DND-41 (cell line): Measurements from ENCODE around the gene LRRC8E.

ENCODE experiments used
- ATAC-seq: fragments of 200-7000 bp; cut with Tn5 transposase; 3 replicates; pipeline ENCODE4 v1.9.1; 2021; ENCODE audit warnings: low read depth; ENCODE audit not compliant: insufficient read depth
- DNase-seq: peaks from one replicate; pipeline ENCODE4 v3.0.0-alpha.2; 2020
- H2AFZ ChIP-seq: 2 replicates; pipeline ENCODE4 v1.6.0; 2012; ENCODE audit warnings: low read depth, low read length
- H3K27ac ChIP-seq: 2 replicates; pipeline ENCODE4 v1.5.1; 2012; ENCODE audit warnings: low read length, inconsistent platforms
- H3K27me3 ChIP-seq: fragments of 200-600 bp; sonication (generic); 2 replicates; pipeline ENCODE4 v1.6.0; 2012; ENCODE audit warnings: low read length, mild to moderate bottlenecking, inconsistent platforms; ENCODE audit not compliant: insufficient read depth, poor library complexity
- H3K36me3 ChIP-seq: 2 replicates; pipeline ENCODE4 v1.5.1; 2012; ENCODE audit warnings: low read length, inconsistent platforms; ENCODE audit not compliant: insufficient read depth
- H3K4me1 ChIP-seq: 2 replicates; pipeline ENCODE4 v1.5.1; 2012; ENCODE audit warnings: mild to moderate bottlenecking, low read length; ENCODE audit not compliant: insufficient read depth
- H3K4me2 ChIP-seq: 2 replicates; pipeline ENCODE4 v1.6.0; 2012; ENCODE audit warnings: mild to moderate bottlenecking, moderate library complexity, low read length, inconsistent platforms; ENCODE audit not compliant: insufficient read depth
- H3K4me3 ChIP-seq, 2 experiments: fragments of 200-600 bp in 1 of 2; shearing (Covaris generic) in 1 of 2; 2 replicates each; pipeline ENCODE4 v1.5.1; 2012 to 2016; ENCODE audit warnings: inconsistent platforms in 2 of 2, low read length in 2 of 2, mild to moderate bottlenecking in 2 of 2, low read depth in 1 of 2, moderate library complexity in 1 of 2
- H3K79me2 ChIP-seq: 2 replicates; pipeline ENCODE4 v1.6.0; 2012; ENCODE audit warnings: low read length, inconsistent platforms; ENCODE audit not compliant: insufficient read depth
- H3K9ac ChIP-seq: 2 replicates; pipeline ENCODE4 v1.6.0; 2012; ENCODE audit warnings: low read depth, mild to moderate bottlenecking, inconsistent platforms, low read length, moderate library complexity
- H3K9me3 ChIP-seq: 2 replicates; pipeline ENCODE4 v1.5.1; 2012; ENCODE audit warnings: low read length, moderate library complexity, mild to moderate bottlenecking, inconsistent platforms; ENCODE audit not compliant: insufficient read depth, severe bottlenecking
- H4K20me1 ChIP-seq: 2 replicates; pipeline ENCODE4 v1.6.0; 2012; ENCODE audit warnings: low read length; ENCODE audit not compliant: insufficient read depth
- EZH2 ChIP-seq: IDR thresholded peaks from 3 replicates; pipeline ENCODE4 v1.6.1; 2012; ENCODE audit warnings: borderline replicate concordance, low read depth, mild to moderate bottlenecking, moderate library complexity, low read length, inconsistent platforms; ENCODE audit not compliant: severe bottlenecking
- TF ChIP-seq, protein P1 (sequence below): IDR thresholded peaks from 2 replicates; pipeline ENCODE4 v1.5.1; 2012; ENCODE audit warnings: borderline replicate concordance, low read length, moderate library complexity, mild to moderate bottlenecking; ENCODE audit not compliant: poor library complexity, severe bottlenecking; ENCODE audit errors: extremely low read depth

The LRRC8E gene

DNA sequence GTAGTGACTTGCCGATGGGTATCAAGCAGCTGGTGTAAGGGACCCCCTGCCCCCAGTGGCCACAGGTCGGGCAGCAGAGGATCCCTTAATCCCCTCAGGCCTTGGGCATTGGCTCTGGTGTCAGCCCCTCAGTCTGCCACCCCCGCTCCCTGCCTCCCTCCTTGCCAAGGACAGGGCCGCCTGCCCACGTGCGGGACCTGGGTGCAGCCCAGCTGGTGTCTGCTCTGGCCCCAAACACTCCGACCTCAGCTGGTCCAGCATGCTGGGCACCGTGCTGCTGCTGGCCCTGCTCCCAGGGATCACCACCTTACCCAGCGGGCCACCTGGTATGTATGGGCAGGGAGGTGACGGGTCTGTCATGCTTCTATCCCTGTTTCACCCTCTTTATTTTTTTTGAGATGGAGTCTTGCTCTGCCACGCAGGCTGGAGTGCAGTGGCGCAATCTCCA lies 26.3 kb downstream of the LRRC8E start, which contains the start of gene TGFBR3L:
TSS of gene TGFBR3L (plus strand) at position 233 of the 448 bp plus-strand sequence.
- H3K4me2 ChIP-seq = no peak within 1 kb of the TSS
- 0 out of 3 replicates have a peak, but pooled peaks have one; percentile 7 for ATAC-seq
- DNase-seq = no peak
- TF ChIP-seq, protein P1, sequence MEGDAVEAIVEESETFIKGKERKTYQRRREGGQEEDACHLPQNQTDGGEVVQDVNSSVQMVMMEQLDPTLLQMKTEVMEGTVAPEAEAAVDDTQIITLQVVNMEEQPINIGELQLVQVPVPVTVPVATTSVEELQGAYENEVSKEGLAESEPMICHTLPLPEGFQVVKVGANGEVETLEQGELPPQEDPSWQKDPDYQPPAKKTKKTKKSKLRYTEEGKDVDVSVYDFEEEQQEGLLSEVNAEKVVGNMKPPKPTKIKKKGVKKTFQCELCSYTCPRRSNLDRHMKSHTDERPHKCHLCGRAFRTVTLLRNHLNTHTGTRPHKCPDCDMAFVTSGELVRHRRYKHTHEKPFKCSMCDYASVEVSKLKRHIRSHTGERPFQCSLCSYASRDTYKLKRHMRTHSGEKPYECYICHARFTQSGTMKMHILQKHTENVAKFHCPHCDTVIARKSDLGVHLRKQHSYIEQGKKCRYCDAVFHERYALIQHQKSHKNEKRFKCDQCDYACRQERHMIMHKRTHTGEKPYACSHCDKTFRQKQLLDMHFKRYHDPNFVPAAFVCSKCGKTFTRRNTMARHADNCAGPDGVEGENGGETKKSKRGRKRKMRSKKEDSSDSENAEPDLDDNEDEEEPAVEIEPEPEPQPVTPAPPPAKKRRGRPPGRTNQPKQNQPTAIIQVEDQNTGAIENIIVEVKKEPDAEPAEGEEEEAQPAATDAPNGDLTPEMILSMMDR = no peak
- TF ChIP-seq EZH2 = no peak
- no peaks in the 10 kb centered on the region for H3K9me3 ChIP-seq
- H3K27ac ChIP-seq = no peak within 1 kb of the TSS
- H3K79me2 ChIP-seq = 0 out of 2 replicates have a peak, but pooled peaks cover 3% of the 10 kb centered on the region
- H2AFZ ChIP-seq = no peak within 1 kb of the TSS
- H3K27me3 ChIP-seq = peaks cover 12% of the 10 kb centered on the region
- no peak within 1 kb of the TSS for H3K9ac ChIP-seq
- peaks cover 12% of the 10 kb centered on the region for H3K4me1 ChIP-seq
- no peak within 1 kb of the TSS for H3K4me3 ChIP-seq
- H4K20me1 ChIP-seq = peaks cover 34% of the 10 kb centered on the region
- peaks cover 35% of the 10 kb centered on the region for H3K36me3 ChIP-seq

DNA sequence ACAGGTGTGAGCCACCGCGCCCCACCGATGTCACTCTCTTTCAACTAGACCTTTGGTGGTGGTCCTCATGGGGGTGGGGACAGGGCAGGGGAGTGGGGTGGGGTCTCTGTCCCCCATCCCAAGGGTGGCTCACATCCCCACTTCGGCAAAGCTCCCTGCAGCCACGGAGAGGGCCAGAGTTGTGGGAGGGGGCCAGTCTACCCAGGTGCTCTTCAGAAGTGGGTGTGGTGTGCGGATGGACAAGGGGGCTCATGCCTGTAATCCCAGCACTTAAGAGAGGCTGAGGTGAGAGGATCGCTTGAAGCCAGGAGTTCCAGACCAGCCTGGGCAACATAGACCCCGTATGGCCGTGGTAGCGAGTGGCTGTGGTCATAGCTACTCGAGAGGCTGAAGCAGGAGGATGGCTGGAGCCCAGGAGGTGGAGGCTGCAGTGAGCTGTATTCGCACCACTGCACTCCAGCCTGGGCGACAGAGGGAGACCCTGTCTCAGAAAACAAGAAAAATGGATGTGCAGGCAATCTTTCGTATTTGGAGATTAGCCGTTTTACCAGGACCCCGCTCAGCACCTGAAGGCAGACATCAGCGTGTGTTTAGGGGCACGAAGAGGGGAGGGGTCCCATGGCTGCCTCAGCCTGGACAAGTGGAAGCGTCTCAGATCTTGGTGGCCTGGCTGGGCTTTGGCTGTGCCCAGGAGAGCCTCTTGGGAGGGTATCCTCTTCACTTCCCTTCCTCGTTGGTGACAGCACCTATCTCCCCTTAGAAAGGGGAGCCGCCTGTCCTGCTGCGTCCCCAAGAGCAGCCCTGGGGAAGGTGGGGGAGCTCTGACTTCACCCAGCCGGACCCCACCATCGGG lies 27.2 kb downstream of the LRRC8E start:
- no peak for DNase-seq
- peaks cover 17% of the 10 kb centered on the region for H3K4me1 ChIP-seq

DNA sequence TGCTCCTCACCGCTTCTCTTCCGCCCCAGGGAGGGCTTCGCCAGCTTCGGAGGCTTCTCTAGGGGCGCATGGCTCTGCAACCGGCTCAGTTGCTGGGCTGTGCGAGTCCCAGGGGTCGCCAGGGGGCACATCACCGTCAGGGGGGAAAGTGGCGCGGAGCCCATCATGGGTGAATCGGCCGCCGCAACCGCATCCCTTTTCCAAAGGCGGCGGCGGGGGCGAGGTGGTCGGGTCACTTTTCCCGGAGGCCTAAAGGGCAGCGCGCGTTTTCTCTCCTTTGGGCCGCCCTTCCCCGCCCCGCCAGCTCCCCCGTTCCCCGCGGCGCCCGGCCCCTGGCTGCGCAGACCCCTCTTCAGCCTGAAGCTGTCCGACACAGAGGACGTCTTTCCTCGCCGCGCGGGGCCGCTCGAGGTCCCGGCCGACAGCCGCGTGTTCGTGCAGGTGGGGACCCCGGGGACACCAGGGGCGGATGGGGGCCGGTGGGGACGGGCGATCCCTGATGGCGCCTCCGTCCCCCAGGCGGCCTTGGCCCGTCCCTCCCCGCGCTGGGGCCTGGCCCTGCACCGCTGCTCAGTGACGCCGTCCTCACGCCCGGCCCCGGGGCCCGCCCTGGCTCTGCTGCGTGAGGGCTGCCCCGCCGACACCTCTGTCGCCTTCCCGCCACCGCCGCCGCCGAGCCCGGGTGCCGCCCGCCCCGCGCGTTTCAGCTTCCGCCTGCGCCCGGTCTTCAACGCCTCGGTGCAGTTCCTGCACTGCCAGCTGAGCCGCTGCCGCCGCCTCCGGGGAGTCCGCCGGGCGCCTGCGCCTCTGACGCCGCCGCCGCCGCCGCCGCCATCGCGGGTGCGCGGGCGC lies 28.0 kb downstream of the LRRC8E start:
- Histone ChIP-seq H3K9me3 (no peaks in the 10 kb centered on the region), H3K9ac (no peak overlapping the region), H3K36me3 (peaks cover 18% of the 10 kb centered on the region), H2AFZ (no peak overlapping the region), H3K79me2 (no peaks in the 10 kb centered on the region), H3K4me2 (no peak overlapping the region), H3K27me3 (peaks cover 12% of the 10 kb centered on the region), H3K4me1 (peaks cover 22% of the 10 kb centered on the region), H3K4me3 (no peak overlapping the region), H3K27ac (no peak overlapping the region), H4K20me1 (peaks cover 28% of the 10 kb centered on the region)
- peak; percentile 24 for DNase-seq
- no peak for ATAC-seq
- TF ChIP-seq, protein P1 = no peak
- TF ChIP-seq EZH2 = no peak

More for the DNA sequence above, 27.2 kb downstream of the LRRC8E start:
- Histone ChIP-seq H3K27me3 (peaks cover 12% of the 10 kb centered on the region), H3K9ac (no peak overlapping the region), H3K36me3 (peaks cover 27% of the 10 kb centered on the region), H3K27ac (no peak overlapping the region), H4K20me1 (peaks cover 26% of the 10 kb centered on the region), H3K4me3 (no peak overlapping the region), H3K9me3 (no peaks in the 10 kb centered on the region), H2AFZ (no peak overlapping the region), H3K79me2 (no peaks in the 10 kb centered on the region), H3K4me2 (no peak overlapping the region)
- ATAC-seq = no peak
- TF ChIP-seq, protein P1 = no peak
